ENCODE measurements around the gene CLSTN1.

GRCh38 chr1:9827558-9828185 lies 3.9 kb upstream of the CLSTN1 start:
- no peak for TF ChIP-seq SIN3A (IDR thresholded peaks at IDR 0.05; ENCODE audit: borderline replicate concordance, insufficient read depth, low read depth, low read length)
- TF ChIP-seq CTCF (IDR thresholded peaks at IDR 0.05), result no peak
